K562 (cell line): ENCODE data around the gene CEP131. TPM values are rescaled to one million over a fixed set of nuclear protein-coding genes. Genes with fewer than 3 reads are reported as not detected.

ENCODE experiments used
- FOXP1 ChIP-seq: sonication (generic); formaldehyde crosslinking; IDR thresholded peaks from 2 replicates; pipeline ENCODE4 v1.8.0; 2022; ENCODE audit warnings: mild to moderate bottlenecking, missing genetic modification reagents
- polyA plus RNA-seq, 8 experiments: library from polyadenylated mRNA; depleted of rRNA in 4 of 8; stranded (reverse) in 5 of 8; unstranded in 3 of 8; fragments of >200 nt; fragmentation: Nextera tagmentation in 2 of 8; fragmentation: Illumina TruSeq in 1 of 8; extraction: Ambion mirVana in 2 of 8; extraction: Trizol in 1 of 8; gene quantifications; 2 replicates each; pipeline versions ENCODE4 v1.2.1 to v1.2.3, GENCODE V29; 2011 to 2014; ENCODE audit warnings: inconsistent platforms in 1 of 8, missing spikeins in 1 of 8
- total RNA-seq, 7 experiments: library from RNA; depleted of rRNA in 6 of 7; stranded (reverse); fragments of >200 nt in 6 of 7; fragmentation: Illumina TruSeq in 2 of 7; extraction: Trizol in 2 of 7; gene quantifications; 2 replicates each; pipeline versions ENCODE4 v1.2.1 to v1.2.3, GENCODE V29; 2011 to 2021; ENCODE audit warnings: low replicate concordance in 1 of 7
- TF ChIP-seq, protein P1 (sequence below): fragments of 450-650 bp; IDR thresholded peaks from 2 replicates; pipeline ENCODE4 v1.6.1; 2016; ENCODE audit warnings: low read depth

Gene CEP131
- total and polyA plus RNA-seq, 9 of the 15 experiments (the other 6 are each of a cell fraction or from before 2014, with no cell fraction given) = 0.24 to 21.2 (median 2.3) TPM

DNA sequence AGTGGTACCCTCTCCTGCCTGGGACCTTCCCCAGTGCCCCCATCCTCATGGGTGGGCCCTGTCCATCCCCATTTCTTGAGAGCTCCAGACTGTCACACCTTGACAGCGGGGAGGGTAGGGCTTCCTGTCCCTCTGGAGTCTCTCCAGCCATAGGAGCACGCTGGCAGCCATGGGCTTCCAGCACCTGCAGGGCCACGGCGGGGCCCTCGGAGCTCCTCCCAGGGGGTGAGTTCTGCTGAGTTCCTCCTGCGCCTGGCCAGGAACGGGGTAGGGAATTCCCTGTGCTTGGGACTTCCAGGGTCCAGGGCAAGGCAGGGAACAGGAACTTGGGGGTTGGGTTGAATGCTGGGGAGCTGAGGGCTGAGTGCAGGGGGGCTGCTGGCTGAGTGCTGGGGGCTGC is 33.7 kb downstream of the CEP131 start (continued):
- TF ChIP-seq, protein P1, sequence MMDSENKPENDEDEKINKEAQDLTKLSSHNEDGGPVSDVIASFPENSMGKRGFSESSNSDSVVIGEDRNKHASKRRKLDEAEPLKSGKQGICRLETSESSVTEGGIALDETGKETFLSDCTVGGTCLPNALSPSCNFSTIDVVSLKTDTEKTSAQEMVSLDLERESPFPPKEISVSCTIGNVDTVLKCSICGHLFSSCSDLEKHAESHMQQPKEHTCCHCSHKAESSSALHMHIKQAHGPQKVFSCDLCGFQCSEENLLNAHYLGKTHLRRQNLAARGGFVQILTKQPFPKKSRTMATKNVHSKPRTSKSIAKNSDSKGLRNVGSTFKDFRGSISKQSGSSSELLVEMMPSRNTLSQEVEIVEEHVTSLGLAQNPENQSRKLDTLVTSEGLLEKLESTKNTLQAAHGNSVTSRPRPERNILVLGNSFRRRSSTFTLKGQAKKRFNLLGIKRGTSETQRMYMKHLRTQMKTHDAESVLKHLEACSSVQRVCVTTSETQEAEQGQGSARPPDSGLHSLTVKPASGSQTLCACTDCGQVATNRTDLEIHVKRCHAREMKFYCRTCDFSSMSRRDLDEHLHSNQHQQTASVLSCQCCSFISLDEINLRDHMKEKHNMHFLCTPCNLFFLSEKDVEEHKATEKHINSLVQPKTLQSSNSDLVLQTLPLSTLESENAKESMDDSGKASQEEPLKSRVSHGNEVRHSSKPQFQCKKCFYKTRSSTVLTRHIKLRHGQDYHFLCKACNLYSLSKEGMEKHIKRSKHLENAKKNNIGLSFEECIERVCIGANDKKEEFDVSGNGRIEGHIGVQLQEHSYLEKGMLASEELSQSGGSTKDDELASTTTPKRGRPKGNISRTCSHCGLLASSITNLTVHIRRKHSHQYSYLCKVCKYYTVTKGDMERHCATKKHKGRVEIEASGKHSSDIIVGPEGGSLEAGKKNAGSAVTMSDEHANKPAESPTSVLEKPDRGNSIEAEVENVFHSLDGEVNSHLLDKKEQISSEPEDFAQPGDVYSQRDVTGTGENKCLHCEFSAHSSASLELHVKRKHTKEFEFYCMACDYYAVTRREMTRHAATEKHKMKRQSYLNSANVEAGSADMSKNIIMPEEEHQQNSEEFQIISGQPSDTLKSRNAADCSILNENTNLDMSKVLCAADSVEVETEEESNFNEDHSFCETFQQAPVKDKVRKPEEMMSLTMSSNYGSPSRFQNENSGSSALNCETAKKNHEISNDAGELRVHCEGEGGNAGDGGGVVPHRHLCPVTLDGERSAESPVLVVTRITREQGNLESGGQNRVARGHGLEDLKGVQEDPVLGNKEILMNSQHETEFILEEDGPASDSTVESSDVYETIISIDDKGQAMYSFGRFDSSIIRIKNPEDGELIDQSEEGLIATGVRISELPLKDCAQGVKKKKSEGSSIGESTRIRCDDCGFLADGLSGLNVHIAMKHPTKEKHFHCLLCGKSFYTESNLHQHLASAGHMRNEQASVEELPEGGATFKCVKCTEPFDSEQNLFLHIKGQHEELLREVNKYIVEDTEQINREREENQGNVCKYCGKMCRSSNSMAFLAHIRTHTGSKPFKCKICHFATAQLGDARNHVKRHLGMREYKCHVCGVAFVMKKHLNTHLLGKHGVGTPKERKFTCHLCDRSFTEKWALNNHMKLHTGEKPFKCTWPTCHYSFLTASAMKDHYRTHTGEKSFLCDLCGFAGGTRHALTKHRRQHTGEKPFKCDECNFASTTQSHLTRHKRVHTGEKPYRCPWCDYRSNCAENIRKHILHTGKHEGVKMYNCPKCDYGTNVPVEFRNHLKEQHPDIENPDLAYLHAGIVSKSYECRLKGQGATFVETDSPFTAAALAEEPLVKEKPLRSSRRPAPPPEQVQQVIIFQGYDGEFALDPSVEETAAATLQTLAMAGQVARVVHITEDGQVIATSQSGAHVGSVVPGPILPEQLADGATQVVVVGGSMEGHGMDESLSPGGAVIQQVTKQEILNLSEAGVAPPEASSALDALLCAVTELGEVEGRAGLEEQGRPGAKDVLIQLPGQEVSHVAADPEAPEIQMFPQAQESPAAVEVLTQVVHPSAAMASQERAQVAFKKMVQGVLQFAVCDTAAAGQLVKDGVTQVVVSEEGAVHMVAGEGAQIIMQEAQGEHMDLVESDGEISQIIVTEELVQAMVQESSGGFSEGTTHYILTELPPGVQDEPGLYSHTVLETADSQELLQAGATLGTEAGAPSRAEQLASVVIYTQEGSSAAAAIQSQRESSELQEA = no peak
- no peak for TF ChIP-seq FOXP1 (CRISPR knock-in tag)
